ENCODE data around the gene PLEKHA7.

The PLEKHA7 gene

GRCh38 chr11:16741473-16741872, 272.7 kb downstream of the PLEKHA7 start:
- no peaks in the 10 kb centered on the region for H3K9me3 Mint-ChIP-seq
- peak overlapping the region; percentile 27 for H3K4me3 Mint-ChIP-seq
- H3K27me3 Mint-ChIP-seq = no peaks in the 10 kb centered on the region
- peaks cover 43% of the 10 kb centered on the region for H3K36me3 Mint-ChIP-seq (ENCODE audit: low read depth)
- H3K27ac Mint-ChIP-seq = peak overlapping the region; percentile 39
- peaks cover 53% of the 10 kb centered on the region for H3K4me1 Mint-ChIP-seq (ENCODE audit: low read depth)

DNA sequence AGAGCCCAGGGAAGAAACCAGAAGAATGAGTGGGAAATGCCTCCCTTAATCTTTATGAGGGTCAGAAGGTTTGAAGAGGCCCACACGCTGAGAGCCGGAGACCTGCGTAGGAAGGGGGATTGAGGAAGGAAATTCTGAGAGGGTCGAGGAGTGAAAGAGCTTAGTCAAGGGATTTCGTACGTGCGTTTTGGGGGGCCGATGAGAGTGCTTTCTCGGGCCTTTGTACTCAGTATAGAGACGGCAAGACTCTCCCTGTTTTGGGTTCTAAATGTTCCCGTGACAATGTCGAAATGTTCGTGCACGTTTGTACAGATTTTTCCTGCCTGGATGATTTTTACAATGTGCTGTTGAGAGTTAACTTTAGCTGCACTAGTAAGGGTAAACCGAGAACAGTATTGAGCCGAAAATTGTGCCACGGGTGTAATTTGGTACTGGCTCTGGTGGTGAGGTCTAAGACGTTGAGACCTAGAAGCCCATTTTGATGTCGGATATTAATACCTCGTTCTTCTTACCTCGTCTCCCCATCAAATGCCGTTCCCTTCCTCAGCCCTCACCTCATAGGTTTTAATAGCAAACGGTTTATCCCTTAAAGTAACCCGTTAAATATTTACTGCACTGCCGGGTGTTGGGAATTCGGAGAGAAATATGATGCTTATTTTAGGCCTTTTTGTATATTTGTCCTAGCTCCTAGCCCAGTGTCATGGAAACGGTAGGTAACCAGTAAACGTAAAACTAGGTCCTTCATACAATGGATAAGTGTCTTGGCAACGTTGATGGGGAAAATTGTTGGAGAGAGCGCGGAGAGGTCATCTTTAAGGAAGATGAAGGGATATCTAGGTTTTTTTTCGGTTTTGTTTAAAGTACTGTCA, 275.0 kb downstream of the PLEKHA7 start:
- Mint-ChIP-seq H3K36me3 (ENCODE audit: low read depth) (peaks cover 20% of the 10 kb centered on the region), H3K9me3 (no peaks in the 10 kb centered on the region), H3K27me3 (no peaks in the 10 kb centered on the region), H3K4me1 (ENCODE audit: low read depth) (peaks cover 31% of the 10 kb centered on the region), H3K27ac (no peak overlapping the region), H3K4me3 (no peak overlapping the region)

GRCh38 chr11:16738193-16738946, 275.8 kb downstream of the PLEKHA7 start, which contains the start of gene C11orf58:
Gene C11orf58 (plus strand): TSS chr11:16738647. CDS start chr11:16738779, 132 bp downstream.
- H3K27me3 Mint-ChIP-seq = no peaks in the 10 kb centered on the region
- no peaks in the 10 kb centered on the region for H3K9me3 Mint-ChIP-seq
- H3K4me1 Mint-ChIP-seq (ENCODE audit: low read depth) = peaks cover 28% of the 10 kb centered on the region
- H3K4me3 Mint-ChIP-seq = no peak within 1 kb of the TSS
- peaks cover 17% of the 10 kb centered on the region for H3K36me3 Mint-ChIP-seq (ENCODE audit: low read depth)
- H3K27ac Mint-ChIP-seq = peak within 1 kb of the TSS; percentile 80

DNA sequence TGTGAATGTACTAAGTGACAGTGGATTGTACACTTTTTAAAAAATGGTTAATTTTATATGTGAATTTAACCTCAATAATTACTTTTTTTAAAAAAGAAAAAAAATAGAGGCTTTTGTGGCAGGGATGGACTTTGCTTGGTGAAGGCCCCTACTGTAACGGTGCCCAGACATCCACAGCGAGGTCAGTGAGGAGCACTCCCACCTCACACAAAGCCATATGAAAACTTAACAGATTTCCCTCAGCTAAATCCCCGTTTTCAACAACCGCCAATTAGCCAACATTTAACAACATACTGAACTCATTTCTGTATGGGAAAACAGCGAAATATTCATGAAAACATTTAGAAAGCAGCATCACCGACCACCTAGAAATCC, 276.4 kb downstream of the PLEKHA7 start:
- H3K27me3 Mint-ChIP-seq = no peaks in the 10 kb centered on the region
- H3K36me3 Mint-ChIP-seq (ENCODE audit: low read depth) = peaks cover 11% of the 10 kb centered on the region
- no peaks in the 10 kb centered on the region for H3K9me3 Mint-ChIP-seq
- H3K4me3 Mint-ChIP-seq = no peak overlapping the region
- peak overlapping the region; percentile 80 for H3K27ac Mint-ChIP-seq
- peaks cover 22% of the 10 kb centered on the region for H3K4me1 Mint-ChIP-seq (ENCODE audit: low read depth)

Data from stimulated activated naive CD8-positive, alpha-beta T cell treated with anti-CD3 and anti-CD28 coated beads, Interleukin-15, Interleukin-2, amounts not matched to agents 100 ng/mL and 50 ng/mL, for 24 hours (primary cell).